Stimulated activated CD4-positive, alpha-beta T cell treated with anti-CD3 and anti-CD28 coated beads, TNF-alpha, amount 100 ng/mL, for 48 hours (primary cell): ENCODE data around the gene ACSL5.

ENCODE experiments used
- DNase-seq, 3 donors: peaks; one replicate each; pipeline ENCODE4 v3.0.0-alpha.2; 2020; ENCODE audit warnings: low read depth in 3 of 3

The ACSL5 gene

DNA sequence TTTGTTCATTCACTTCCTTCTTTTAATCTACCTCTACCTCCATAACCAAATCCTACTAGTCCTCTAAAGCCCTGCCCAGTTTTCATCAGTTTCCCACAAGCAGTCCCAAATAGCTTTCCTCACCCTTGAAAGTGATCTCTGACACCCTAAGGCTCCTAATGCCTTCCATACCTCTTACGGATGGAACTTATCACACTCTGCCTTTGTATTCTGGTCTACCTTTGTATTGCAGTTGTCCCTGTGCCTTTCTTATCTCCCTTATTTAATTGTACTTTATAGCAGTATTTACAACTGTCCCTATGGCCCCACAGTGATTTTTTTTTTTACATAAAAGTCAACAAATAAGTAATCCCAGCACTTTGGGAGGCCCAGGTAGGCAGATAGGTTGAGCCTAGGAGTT lies 33.8 kb downstream of the ACSL5 start:
- DNase-seq = no peak

DNA sequence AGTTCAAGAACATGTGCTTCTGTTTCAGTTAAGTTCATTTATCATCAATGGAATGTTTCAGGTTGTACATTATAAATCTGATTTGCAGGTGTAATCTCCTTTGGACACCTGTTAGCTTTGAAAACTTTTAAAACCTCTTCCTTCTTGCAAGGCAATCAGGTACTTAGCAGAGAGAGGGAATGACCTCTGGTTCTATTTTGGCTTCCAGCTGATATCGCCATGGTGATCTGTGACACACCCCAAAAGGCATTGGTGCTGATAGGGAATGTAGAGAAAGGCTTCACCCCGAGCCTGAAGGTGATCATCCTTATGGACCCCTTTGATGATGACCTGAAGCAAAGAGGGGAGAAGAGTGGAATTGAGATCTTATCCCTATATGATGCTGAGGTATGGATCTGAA lies 35.4 kb downstream of the ACSL5 start:
- DNase-seq = no peak

DNA sequence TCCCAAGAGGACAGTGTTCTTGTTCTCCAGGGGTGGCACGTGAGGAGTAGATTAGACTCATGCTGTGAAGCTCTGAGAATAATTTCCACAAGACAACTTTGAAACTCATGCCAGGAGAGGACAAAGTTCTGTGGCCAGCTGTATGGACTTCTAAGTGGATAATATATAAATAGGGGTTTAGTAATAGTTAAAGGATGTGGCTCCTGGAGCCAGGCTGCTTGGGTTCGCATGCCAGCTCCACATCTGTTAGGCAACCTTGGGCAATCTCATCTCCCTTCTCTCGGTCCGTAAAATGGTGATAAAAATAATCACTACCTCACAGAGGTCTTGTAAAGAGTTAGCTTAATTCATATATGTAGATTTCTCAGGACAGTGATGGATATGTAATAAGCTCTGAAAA lies 35.8 kb downstream of the ACSL5 start:
- no peak for DNase-seq

DNA sequence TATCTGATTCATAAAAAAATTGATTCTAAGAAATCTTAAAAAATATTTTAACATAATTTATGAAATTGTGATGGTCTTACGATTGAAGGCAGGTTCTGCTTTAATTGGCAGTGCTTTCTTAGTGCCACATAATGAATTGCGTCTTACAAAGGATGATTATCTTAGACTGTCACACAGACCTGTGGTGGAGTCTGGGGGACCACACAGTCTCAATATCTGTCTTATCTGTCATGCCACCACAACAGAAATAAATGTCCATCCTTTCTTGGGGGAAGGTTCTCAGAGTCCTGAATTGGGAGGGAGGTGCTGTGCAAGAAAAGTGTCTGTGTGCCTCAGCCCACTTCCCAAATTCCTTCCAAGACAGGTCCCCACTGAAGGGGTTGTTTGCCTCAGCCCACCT lies 38.8 kb downstream of the ACSL5 start:
- DNase-seq = no peak

DNA sequence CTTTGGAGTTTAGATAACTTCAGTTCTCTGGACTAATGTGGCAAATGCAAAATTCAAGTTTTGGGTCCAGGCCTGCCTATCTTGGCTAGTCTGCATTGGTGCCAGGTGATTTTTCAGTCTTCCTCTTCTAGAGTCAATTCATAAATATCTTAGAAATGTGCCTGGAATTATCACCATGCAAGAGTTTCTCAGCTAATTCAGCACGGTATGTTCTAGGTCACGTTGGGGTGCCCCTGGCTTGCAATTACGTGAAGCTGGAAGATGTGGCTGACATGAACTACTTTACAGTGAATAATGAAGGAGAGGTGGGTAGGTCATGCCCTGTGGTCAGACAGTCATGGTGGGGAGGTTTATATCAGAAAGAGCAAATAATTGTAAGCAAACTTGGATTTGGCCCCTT lies 47.8 kb downstream of the ACSL5 start:
- DNase-seq = no peak

DNA sequence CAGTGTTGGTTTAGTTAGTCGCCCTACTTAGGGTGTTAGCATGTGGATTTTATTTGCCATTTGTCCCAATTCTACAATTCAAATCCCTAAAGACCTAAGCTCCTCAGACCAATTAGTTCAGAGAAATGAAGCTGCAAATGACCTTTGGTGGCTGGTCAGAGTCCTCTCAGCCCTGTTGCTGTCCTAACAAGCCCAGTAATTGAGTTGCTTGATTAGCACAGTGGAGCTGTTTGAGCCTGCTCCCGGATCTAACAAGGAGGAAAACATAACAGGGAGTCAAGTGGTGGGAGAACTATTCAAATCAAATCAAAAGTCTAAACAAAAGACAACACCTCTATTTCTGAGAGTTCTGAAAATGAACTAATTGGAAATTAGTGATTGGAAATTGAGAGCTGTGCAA lies 50.7 kb downstream of the ACSL5 start:
- DNase-seq = no peak

DNA sequence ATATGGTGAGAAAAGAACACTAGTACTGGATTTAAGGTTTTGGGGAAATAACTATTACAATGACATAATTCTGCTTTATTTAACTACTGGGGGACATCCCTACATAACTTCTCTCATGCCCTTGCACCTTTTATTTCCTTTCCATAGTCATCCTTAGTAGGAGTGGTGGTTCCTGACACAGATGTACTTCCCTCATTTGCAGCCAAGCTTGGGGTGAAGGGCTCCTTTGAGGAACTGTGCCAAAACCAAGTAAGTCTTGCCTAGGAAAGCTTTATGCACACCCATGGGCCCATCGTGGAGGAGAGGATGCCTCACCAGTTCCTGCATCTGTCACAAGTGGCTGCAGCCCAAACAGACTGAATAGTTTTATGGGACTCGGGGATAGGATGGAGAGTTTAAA lies 52.2 kb downstream of the ACSL5 start:
- no peak for DNase-seq

DNA sequence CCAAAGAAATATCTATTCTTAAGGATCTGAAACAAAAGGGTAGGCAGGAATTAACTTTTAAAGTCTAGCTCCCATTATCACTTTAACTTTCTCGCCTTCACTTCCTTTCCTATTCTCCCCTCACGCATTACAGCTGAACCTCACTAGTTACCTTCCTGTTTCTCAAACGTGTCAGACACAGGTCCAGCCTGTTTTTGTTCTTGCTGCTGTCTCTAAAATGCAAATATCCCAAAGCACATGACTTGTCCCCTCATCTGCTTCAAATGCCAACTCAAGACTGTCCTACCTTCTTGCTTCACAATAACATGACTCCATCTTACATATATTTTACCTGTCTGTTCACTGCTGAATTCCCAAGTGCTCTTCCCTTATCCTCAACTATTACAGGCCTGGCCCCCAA lies 55.2 kb downstream of the ACSL5 start:
- no peak for DNase-seq

DNA sequence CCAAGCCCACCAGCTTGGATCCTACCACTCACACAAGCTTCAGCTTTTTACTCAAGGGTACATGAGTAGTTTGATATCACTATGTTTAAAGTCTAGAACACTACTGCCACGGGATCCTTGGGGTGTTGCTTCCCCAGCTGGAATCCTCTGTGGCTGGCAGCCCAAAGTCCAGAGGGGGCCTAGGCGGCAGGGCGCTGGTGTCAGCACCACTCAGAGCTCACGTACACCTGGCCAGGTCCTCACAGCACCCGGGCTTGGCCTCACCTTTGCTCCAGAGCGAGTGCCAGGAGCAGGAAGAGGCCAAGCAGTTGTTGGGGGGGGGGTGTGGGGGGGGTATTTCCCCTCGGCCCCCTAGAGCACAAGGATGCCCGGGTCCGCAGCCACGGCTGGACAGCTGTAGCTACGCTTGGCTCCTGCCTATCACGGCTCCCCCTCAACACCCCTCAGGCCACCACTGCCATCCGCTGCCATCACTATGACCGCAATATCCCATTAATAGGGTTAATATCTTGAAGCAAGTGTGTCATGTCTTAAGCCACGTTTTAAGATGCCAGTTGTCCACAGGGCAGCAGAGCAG lies 55.8 kb downstream of the ACSL5 start:
- DNase-seq = no peak

DNA sequence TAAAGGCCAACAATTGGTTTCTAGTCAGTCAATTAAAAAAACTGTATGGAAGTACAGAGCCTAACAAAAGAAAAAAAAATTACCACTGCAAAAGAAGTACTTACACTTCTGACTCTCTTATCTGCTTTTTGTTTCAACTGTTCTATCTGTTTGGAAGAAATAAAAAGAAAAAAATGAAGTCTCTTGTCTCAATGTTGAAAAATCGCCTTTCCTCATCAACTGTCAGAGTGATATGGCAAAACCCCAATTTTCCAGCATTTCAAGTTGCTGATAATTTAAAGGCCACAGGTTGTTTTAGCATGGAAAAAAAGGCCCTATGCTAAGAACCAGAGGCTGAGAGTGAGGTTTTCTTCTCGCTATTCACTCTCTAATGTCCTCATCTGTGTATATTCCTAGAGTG lies 59.2 kb downstream of the ACSL5 start:
- DNase-seq = no peak

DNA sequence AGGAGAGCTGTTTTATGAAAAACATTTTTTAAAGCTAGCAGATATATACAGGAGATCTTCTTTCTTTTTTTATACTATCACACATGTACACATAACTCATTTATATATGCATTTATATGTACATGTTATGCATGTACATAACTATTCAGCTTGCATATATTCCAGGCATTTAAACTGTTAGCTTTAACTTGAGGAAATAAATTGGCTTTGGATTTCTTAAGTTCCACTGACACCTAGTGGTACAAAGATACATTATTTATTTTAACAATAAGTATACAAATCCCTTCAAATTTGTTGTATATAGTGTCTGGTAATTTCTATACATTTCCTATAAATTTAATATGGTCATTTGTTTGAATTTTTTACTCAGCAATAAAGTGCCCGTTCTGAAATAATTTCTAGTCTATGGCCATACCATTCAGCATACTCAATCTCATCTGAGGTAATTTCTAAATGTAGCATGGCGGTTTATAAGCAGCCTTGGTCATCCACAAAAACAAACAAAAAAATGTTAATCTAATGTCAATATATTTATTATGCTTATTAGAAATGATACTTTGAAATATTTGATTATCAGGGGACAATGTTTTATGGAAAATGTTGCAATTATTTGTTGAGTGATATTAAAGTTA lies 61.2 kb downstream of the ACSL5 start:
- no peak for DNase-seq

DNA sequence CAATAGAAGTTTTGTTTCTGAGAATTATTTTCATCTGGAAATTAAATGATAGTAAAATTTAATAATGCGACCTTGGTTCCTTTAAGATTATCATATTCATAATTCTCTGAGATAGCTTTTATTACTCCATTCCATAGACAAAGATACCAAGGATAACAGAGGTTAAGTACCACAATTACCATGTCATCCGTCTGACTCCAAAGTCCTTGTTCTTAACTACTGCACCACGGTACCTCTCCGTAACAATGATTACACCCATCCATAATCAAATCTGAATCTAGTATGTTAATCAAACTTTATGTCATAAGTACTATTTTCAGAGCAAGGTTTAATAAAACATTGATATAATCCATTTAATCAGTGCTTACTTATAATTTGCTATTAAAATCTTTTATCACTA lies 64.4 kb downstream of the ACSL5 start:
- DNase-seq = no peak

DNA sequence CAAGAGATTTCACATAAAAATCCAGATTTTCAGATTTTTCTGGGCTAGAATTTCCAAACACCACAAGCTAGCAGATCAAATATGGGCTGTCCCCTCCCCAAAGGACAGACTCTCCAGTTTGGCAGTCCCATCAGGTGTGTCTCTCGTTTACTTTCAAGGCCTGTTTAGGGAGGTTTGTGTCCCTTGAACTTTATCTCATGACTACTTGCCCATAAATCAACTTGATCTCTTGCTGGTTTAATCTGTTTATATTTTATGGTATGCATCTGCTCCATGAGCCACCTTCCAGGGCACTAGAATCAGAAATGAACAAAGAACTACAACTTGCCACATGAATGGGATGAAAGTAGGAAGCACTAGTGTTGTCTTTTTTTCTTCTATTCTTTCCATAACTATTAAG lies 67.6 kb downstream of the ACSL5 start:
- DNase-seq = no peak

DNA sequence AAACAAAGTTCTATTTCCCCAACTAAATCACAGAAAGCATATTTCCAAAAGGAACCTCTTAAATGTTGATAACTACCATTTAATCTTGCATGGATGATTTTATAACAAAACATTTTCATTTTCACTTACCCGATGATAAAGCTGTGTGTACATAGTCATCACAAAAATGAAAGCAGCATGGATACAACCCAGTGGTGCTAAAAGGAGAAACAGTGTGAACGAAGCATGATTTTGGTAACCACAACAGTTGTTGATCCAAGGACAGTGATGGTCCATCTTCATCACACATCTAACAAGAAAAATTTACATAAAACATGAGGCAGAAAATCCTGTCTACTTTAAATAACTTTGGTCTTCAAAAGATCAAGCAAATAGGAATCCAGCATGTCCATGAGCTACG lies 68.1 kb downstream of the ACSL5 start:
- no peak for DNase-seq

DNA sequence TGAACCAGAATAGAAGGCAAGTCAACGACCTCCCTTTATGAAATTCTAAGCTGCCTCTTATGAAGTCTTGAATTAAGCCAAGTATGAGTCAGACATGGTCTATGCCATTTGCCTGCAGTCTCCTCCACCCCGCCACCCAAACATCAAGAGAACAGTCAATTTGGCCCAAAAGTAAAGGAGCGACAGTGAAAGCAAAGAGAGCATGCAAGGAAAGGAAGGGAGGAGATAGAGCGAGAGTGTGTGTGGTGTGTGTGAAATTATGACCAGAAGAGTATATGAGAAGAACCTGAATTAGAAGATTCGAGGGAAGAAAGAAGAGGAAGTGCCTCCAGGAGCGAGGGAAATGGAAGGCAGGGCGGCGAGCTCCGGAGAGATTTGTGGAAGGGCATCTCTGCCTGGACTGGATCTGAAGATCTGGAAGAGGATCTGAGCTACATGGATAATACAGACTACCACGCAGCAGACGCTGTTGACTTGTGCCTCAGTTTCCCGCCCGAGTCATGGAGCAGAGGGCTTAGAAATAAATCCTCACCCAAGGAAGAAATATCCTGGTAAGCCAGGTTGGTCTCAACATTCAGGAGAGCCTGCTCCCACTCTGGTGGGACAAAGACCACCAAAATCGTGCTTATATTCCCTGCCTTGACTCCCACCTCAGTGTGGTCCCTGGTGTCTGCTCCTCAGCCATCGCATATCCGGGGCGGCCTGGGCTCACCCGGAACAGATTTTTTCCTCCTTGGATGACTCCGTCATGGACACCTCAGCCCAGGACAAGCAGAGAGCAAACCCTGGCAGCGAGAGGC lies 72.3 kb downstream of the ACSL5 start:
- DNase-seq = peak in 1 of 3 donors; percentile 2

DNA sequence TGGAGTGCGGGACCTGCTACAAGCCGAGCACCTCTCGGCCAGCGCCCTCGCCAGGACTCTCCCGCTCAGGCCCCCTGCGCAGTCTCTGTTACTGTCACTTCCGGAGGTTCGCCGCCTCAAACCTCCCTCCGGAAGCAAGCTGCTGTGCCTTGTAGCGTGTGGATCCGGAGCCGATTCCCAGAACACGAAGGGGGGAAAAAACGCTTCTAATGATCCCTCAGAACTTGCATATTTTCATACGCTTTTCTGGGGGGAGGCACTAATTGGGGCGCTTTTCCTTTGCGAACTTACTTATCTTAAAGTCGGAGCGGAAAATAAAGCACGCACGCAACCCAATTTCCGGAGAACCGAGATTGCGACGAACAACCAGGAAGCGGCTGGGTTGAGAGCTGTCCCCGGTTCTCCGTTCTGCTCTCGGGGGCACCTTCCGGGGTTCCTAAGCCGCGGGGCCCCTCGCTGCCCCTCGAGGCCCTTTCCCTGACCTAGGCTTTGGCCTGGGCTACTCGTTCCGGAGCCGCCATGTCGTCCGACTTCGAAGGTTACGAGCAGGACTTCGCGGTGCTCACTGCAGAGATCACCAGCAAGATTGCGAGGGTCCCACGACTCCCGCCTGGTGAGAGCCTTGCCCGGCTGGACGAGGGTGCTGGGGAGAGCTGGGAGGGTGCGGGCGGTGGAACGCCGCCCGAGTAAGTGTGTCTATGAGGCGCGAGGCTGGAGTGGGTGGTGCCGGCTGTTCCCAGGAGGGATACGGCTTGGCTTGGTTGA lies 73.1 kb downstream of the ACSL5 start, which contains the start of the genes VTI1A and ZDHHC6:
VTI1A (plus strand) TSS at position 361 of the 765 bp plus-strand sequence; CDS start at position 520, 159 bp downstream.
ZDHHC6 (minus strand) TSS at position 60 of the 765 bp plus-strand sequence. CDS start 1,478 bp downstream, outside the sequence.
- peak; percentile 56 to 79 (median 71) for DNase-seq

DNA sequence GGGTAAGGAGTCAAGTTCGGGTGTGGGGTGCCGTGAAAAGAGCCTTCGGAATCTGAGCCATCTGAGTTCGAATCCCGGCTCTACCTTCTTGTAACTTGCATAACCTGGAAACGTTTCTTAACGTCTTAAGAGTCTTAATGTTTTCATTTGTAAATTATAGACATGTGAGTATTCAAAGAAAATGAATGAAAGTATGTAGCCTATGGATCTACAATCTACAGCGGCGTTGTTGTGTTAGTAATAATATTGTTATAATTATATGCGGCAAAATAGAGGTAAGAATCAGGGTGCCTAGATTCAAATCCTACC lies 73.7 kb downstream of the ACSL5 start:
- no peak for DNase-seq

DNA sequence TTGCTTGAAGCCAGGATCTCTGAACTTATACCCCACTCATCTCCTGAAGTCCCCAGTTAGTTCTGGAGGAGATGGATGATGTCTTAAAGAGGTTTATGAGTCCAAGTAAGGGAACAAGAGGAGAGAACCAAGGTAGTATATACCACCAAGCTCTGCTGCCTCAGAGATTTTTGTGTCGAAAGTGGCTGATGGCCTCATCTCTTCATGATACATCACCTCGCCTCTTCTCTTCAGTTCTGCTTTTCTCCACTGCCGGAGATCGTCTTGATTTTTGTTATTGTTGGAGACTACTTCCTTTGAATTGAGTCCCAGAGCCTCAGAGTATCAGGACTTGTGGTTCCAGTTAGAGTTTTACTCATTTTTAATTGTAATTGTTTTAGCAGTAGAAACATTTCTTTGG lies 75.0 kb downstream of the ACSL5 start:
- DNase-seq = no peak

DNA sequence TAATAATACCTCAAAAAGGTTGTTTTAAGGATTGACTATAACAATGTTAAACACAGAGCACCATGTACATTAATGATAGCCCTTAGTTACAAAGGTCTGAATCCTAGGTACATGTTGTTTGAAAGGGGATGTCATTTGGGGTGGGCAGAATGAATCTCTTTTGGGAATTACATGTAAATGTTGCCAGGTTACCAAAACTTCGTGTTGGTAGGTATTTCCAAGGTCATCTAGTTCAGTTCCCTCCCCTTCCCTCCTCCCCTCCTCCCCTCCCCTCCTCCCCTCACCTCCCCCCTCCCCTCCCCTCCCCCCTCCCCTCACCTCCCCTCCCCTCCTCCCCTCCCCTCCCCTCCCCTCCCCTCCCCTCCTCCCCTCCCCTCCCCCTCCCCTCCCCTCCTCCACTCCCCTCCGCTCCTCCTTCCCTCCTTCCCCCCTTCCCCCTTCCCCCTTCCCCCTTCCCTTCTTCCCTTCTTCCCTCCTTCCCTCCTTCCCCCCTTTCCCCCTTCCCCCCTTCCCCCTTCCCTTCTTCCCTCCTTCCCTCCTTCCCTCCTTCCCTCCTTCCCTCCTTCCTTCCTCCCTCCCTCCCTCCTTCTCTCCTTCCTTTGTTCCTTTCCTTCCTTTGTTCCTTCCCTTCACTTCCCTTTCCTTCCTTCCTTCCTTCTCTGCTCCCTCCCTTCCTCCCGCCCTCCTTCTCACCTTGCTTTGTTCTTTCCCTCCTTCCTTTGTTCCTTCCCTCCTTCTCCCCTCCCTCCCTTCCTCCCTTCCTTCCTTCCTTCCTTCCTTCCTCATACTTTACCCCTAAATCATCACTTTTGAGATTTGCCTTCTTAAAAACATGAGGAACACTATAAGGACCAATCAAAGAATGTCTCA lies 81.2 kb downstream of the ACSL5 start:
- DNase-seq = no peak

DNA sequence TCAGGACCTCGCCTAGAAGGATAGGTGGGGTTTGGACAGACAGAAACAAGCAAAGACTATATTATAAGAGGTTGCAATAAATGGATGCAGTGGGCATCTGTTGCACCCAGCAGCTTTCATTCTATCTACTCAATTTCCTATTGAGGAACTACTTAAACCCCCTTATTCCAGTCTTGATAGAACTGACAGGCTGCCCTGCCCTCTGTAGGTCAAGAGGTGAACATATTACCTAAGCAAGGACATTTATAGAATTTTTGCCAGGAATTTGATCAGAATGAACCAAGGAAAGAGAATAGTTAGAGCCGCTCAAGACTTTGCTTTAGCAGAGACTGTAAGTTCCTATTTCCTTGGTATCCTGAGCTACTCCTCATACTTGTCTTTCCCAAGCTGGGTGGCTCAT lies 82.6 kb downstream of the ACSL5 start:
- DNase-seq = peak in 1 of 3 donors; percentile 8

DNA sequence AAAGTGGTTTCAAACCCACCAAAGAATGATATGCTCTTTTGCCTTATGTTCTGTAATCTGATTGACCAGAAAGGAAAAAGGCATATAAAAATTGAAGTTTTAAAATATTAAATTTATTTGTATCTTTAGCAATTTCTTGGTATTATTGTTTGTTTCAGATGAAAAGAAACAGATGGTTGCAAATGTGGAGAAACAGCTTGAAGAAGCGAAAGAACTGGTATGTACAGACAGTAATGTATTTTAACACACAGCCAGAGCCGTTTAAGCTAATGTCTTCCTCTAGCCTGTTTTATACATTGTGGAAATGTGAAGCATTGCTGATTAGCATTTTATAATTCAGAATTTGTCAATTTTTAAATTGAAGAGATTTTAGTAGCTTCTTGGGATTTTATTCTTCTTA lies 86.5 kb downstream of the ACSL5 start:
- no peak for DNase-seq
